ENCODE results near the gene KRTAP10-11.
"Not testable (repeated sequence)": the region's sequence is repeated elsewhere in the genome, so short reads cannot be mapped to it uniquely, and the experiment has no call there.

KRTAP10-11 gene

DNA sequence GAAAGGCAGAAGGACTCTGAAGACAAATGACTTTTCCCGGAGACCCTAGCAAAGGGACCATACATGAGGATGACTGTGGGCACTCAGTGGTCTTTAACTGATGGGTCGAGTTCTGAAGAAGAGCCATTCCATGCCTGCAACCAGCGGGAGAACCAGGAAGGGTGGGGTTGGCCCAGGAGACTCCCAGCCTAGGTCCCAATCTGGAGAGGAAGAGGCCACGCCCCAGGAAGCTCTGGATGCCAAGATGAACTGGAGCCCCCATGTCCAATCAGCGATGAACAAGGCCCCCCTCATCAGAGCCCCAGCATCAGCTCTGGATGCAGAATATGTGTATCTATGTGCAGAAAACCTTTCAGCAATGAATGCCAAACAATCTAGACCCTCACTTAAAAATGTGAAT lies 5.5 kb upstream of the KRTAP10-11 start:
- no peak for FAIRE-seq

DNA sequence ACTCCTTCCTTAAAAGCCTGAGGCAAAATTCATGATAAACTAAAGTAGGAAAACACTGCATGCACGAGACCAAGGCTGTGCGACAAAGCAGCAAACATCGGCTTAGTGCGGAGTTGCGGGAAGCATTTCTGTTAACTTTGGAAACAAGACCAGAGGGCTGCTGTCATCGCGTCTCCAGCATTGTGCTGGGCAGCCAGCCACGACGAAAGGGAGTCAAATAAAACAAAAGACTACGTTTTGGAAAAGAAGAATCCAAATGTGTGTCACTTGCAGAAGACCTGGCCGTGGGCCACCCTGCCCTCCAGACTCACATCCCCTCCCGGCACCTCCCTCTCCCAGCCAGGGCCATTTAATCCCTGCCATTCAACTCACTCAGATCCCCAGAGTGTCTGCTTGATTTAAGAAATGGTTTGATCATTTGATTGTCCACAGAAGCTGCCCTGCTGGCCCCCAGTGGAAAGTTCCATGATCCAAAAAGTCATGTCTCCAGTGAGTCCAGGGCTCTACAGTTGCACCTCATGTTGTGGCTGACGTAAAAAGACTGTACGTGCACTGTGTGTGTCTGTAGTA lies 2.4 kb upstream of the KRTAP10-11 start:
- FAIRE-seq = no peak

DNA sequence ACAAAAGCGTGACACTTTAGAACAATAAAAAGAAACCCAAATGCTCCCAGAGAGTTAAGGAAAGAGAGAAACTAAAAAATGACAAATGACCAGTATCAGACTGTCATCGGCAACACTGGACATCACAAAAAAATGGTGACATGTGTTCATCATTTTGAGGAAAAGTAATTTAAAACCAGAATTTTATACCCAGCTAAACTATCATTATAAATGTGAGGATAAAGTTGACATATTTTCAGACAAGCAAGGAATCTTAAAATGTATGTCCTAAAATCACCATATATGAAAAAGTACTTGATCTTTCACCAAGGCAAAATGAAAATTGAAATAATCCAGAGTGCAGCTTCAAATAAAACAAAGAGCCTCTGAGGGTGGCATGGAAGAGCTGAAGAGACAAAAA lies 1.3 kb upstream of the KRTAP10-11 start:
- no peak for FAIRE-seq

DNA sequence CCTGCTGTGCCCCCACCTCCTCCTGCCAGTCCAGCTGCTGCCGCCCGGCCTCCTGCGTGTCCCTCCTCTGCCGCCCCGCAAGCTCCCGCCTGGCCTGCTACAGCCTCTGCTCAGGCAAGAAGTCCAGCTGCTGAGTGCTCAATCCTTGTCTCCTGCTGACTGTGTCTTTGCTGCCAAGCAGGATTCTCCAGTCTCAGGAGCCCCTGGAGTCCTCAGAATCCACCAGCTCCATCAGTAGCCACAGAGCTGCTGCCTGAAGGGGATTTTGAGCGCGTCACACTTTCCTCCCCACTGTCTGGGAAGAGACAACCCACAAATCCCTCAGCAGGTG lies 973 bp downstream of the KRTAP10-11 start:
- FAIRE-seq = no peak

DNA sequence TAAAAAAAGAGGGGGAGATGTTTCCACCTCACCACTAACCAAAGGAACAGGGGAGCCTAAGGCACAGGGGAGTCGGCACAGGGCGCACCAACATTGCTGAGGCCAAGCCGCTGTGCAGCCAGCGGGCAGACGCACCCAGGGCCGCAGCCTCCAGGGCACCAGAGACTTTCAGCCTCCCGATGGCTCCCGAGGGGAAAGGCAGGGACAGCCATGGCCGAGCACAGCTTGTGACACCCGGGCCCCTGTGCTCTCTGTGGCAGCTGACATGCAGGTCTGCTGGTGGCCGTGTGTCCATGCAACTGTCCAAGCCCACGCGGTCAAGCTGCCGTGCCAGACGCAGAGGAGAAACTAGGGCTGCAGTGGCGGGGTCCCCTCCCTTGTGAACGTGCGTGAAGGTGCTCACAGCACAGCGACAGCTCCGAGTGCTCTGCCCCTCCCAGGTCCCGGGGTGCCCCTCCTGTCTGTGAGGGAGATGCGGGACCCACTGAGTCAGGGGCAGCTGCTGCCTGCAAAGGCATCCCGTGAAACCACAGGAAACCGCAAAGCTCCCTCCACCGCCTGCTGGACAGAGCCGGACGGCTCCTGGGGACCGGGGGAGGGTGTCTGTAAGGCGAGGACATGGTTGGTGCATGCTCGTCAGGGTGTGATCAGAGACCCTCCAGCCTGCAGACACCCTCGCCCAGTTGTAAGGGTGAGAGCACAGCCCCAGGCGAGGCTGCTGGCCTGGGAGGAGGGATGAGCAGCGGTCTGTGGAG lies 2.5 kb downstream of the KRTAP10-11 start:
- FAIRE-seq = no peak

DNA sequence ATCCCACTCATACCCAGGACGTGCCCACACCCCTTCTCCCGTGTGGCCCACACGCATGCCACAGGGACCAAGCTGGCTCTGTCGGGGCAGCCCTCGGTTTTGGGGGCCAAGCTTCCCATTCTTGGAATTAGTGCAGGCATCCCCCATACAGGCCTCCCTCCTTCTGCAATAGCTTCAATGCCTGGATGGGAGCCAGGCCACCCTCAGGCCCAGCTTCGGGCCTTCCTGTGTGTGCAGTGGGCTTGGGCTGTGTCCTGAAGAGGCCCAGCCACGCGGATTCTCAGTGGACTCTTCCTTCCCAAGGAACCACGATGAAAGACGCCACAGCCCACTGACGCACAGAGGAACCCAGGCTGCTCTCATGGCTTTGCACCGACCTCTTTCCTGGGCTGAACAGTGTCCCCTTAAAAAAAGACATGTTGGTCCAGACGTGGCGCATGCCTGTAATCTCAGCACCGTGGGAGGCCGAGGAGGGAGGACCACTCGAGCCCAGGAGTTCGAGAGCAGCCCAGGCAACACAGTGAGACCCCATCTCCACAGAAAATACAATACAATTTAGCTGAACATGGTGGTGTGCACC lies 3.4 kb downstream of the KRTAP10-11 start:
- no peak for FAIRE-seq

DNA sequence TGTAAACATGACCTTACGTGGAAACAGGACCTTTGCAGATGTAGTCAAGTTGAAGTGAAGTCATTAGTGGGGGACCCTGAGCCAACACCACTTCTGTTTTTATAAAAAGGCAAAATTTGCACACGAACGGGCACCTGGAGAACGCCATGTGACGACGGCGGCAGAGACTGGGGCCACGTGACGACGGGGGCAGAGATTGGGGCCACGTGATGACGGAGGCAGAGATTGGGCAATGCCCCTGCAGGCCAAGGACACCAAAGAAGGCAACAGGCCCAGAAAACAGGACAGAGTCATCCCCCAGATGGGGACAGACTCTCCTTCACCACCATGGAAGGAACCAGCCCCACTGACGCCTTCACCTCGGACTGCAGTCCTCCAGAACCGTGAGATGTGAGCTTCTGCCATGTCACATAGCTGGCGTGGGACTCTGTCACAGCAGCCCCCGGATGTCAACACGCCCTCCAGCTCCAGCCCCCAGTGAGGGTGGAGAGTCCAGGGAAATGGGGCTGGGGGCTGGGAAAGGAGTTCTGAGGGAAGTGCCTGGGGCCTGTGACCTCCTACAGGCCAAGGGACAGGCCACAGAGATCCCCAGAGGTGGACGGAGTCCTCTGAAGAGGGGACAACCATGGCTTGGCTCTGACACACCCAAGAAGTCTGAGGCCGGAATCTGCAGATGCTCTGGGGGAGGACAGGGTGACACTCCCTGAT lies 4.2 kb downstream of the KRTAP10-11 start:
- no peak for FAIRE-seq

DNA sequence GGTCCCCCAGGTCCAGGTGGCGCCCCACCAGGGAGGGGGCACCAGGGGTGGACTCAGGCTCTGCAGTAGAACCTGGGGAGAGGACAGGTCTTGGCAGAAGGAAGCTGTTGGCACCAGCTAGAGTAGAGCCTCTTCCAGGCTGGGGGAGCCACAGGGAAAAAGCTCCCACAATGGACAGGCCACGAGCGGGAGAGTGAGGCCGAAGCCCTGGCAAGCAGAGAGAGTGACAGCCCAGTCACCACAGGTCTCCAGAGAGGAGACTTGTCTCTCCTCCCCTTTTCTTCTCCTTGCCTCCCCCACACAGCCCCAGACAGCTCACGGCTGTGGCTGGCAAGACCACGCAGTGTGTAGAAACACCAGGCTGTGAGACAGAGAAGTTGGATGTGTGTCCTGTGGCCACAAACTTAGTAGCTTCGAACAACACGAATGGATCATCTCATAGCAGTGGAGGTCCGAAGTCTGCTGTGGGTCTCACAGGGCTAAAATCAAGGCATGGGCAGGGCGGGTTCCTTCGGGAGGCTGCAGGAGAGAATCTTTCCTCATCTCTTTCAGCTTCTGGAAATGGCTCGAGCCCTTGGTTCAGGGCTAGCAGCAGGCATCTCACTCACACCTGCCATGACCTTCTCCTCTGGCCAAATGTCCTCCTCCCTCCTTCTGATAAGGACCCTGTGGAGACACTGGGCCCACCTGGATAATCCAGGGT lies 4.9 kb downstream of the KRTAP10-11 start:
- no peak for FAIRE-seq

DNA sequence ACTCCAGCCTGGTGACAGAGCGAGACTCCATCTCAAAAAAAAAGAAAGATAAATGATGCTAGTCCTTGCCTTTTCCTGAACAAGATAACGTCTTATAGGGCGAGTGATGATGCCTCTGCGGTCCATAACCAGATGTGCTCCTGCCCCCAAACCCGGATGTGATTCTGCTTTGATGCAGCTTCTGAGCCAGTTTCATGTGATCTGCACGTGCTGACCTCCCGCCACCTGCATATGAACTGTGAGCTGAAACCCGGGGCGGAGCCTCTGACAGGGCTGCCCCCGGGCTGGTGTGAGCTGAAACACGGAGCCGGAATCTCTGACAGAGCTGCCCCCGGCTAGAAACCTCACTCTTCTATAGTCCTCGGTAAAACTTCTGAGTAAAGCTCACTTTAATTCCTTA lies 6.9 kb downstream of the KRTAP10-11 start:
- FAIRE-seq = no peak

DNA sequence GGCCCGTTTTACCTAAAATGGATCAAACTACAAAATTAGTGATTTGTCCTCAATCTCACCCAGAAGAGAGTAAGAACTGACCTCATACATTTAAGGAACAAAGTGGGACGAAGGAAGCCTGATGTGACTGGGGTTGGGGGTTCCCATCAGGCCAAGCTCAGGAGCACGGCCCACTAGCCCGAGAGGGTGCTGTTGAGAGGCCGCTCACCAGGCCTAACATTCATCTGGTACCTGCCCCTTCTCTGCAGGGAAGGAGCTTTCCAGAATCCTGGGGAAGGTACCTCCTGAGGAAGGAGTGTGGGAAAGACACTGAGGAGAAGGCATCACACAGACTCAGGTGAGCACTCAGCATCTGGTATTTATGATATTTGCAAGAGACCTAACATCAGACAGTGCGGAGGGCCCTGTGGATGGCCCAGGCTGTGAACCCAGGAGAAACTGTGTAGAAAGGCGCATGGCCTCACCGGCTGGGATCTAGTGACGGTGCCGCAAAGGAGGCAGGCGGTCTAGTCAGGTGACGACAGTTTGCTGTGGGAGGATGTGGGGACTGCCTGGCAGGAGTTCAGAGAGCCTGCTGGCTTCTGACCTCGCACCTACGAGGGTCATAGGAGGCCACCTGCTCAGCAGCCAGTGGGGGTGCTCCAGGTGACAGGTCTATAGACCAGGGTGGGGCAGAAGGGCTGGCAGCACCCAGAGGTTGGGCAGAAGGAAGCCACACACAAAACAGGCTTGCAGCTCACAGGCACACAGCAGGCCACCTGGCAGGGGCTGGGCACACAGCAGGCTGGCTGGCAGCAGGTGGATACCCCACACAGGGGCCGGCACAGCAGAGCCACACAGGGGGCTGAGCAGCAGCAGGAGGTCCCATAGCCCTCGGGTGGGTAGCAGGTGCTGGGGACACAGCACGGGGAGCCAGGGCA lies 7.7 kb downstream of the KRTAP10-11 start:
- no peak for FAIRE-seq

DNA sequence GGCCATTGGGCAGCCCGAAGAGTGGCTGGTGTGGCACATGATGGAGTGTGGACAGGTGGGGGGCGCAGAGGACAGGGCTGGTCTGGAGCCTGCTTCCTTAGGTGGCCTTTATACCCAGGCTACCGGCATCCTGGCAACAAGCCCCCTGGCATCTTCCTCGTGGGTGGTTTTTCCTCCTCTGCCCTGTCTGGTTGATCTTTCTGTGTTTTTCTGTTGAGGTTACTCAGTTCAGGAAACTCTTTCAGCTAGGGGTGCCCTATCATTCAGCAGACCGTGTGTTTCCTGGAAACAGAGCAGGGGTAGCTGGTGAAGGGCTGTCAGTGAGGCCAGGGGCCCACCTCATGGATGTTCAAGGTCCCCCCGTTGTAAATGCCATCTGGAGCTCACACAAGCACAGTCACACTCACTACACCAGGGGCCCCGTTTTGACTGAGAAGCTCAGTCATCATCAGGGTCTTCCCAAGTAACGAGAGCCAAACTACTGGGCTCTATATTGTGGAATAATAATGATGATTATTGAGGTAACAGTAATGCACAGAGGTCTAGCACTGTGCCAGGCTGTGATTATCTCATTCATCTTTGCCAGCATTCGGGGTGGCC lies 8.5 kb downstream of the KRTAP10-11 start, which contains the start of gene KRTAP12-4:
KRTAP12-4 (minus strand) TSS at position 84 of the 600 bp plus-strand sequence; CDS start at position 39, 45 bp downstream.
- no peak for FAIRE-seq

DNA sequence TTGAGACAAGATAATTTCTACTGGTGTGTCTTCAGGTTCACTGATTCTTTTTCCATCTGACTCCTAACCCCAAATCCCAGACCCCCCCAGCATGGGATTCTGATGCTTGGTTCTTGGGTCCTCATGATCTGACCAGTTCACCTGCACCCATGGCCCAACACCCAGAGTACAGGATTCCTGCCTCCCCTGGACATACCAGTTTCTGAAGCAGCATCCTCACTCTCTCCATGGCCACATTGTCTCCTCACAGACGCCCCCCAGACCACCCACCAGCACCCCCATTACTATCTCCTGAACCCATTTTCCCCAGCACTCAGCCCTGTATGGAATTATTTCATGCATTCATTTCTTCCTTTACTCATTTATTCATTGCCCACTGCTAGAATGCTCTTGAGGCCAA lies 10.7 kb downstream of the KRTAP10-11 start:
- no peak for FAIRE-seq

DNA sequence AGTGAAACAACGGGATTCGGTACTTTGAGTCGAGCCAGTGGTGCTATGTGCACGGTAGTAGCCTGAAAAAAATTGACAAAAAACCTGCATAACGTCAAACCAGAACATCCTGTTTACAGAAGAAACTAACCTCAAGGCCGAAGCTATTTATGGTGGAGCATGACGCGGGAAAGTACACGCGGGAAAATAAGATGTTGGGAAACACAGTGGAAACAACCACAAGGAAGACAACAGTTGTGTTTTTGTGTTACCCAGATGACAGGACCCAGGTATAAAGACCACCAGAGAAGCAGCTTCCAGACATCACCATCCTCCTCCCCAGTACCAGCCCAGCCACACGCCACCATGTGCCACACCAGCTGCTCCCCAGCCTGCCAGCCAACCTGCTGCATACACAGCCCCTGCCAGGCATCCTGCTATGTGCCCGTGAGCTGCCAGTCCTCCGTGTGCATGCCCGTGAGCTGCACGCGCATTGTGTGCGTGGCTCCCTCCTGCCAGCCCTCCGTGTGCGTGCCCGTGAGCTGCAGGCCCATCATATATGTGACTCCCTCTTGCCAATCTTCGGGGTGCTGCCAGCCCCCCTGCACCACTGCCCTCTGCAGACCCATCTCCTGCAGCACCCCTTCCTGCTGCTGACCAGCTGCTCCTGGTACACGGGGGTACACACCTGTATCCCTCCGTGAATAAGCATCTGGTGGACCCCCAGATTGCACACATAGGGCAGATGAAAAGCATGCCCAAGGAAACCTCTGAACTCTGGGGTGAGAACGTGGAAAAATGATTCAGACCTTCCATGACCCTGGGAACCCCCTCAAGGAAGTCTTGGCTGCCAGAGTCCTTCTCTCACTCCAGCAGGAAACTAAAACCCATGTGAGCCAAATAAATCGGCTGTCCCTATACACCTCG lies 11.7 kb downstream of the KRTAP10-11 start, which contains the start of gene KRTAP12-3:
KRTAP12-3 (plus strand) TSS at position 298 of the 906 bp plus-strand sequence; CDS start at position 346, 48 bp downstream.
- no peak for FAIRE-seq

DNA sequence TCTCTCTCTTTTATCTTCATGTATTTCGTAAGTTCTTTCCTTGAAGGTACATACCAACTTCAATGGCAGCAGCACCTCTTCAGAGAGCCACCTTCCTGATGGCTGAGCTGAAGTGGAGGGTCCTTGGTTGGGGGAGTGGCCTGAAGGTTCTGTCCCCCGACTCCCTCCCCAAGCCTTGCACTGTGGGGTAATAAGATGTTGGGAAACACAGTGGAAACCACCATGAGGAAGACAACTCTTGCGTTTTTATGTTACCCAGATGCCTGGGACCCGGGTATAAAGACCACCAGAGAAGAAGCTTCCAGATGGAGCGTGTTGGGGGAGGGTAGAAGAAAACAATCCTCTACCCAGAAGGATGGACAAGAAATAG lies 12.3 kb downstream of the KRTAP10-11 start:
- no peak for FAIRE-seq

DNA sequence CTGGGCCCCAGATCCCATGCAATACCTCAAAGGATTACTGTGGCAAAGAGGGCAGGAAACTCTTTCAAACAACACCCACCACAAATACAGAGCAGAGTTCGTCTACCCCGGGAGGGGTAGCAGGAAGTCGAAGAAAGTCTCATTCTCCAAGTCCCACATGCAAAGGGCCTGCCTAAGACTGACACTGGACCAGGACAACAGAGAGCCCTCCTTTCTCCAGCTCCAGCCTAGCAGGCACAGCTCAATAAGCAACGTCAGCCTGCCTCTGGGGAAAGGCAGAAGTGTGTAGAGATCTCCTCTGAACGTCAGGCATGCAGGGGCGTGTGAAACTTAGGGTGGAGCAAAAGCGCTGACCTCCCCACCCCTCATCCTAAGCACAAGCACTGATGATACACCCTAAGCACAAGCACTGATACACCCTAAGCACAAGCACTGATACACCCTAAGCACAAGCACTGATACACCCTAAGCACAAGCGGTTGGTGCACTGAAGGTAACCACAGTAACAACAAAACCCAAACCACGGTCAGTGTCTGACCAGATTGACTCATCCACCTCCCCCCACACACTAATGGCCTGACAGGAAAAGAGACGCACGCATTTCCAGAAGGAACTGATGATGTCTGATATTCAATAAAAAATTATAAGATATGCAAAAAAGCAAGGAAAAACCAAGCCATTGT lies 12.8 kb downstream of the KRTAP10-11 start:
- no peak for FAIRE-seq

DNA sequence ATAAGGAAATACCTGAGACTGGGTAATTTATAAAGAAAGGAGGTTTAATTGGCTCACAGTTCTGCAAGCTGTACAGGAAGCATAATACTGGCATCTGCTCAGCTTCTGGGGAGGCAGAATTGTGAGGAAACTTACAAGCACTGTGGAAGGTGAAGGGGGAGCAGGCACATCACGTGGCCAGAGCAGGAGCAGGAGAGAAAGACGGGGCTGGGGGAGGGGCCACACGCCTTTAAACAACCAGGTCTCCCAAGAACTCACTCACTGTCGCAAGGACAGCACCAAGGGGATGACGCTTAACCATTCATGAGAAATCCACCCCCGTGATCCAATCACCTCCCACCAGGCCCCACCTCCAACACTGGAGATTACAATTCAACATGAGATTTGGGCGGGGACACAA lies 15.4 kb downstream of the KRTAP10-11 start:
- FAIRE-seq = not testable (repeated sequence)

DNA sequence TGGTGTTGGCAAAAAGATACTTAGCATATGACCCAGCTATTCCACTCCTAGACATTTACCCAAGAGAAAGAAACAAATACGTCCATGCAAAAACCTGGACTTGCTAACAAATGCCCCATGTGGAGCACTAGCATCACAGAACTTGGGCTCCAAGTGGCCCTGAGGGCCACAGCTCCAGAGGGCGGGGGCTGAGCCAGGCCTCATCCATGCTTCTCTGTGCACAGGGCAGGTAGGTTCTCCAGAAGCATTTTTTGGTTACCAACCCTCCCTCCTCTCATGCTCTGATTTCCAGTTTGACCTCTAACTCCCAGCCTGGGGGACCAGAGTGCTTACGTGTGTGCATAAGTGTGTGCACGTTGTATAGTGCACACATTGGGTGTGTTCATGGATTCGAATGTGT lies 18.5 kb downstream of the KRTAP10-11 start:
- FAIRE-seq = no peak

DNA sequence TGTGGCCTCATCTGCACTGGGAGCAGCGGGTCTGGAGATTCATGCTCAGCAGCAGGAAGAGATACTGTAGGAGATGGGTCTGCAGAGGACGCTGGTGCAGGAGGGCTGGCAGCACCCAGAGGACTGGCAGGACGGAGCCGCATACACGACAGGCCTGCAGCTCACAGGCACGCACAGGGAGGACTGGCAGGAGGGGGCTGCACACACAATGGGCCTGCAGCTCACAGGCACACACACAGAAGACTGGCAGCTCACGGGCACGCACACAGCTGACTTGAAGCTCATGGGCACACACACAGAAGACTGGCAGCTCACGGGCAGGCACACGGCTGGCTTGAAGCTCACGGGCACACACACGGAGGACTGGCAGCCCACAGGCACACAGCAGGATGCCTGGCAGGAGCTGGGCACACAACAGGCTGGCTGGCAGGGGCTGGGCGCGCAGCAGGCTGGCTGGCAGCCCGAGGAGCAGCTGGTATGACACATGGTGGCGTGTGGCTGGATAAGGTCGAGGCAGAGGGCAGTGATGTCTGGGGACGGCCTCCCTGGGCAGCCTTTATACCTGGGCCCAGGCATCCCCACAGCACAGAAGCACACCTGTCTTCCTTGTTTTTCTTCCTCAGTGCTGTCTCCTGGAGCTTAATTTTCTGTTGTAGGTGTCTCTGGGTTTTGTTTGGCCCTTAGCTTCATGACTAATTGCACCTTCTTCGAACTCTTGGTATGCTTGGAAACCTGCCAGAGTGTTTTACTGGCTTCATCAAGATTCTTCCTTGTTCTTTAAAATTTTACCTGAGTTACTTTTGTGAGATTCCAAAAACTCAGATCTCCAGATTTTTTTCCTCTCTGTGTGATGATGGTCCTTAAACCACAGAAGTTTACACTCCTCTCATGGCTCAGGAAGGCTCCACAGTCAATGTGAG lies 20.4 kb downstream of the KRTAP10-11 start, which contains the start of gene KRTAP12-2:
KRTAP12-2 (minus strand) TSS at position 527 of the 920 bp plus-strand sequence; CDS start at position 486, 41 bp downstream.
- no peak for FAIRE-seq
